SK-N-SH treated with all-trans-retinoic acid at 6 μM for 48 hours (cell line): ENCODE results near the gene NPR3.

Experiments
- ATAC-seq: fragments of 200-7000 bp; cut with Tn5 transposase; 3 replicates; pipeline ENCODE4 v1.9.1; 2020; ENCODE audit warnings: mild to moderate bottlenecking, moderate library complexity
- ARNTL ChIP-seq: fragments of 450-650 bp; formaldehyde crosslinking; IDR thresholded peaks from 2 replicates; pipeline ENCODE4 v1.5.0; 2020; ENCODE audit warnings: low read depth, mild to moderate bottlenecking, moderate library complexity, borderline replicate concordance
- BACH2 ChIP-seq: fragments of 250-450 bp; sonication (Bioruptor Pico); IDR thresholded peaks from 2 replicates; pipeline ENCODE4 v1.9.0; 2021; ENCODE audit warnings: mild to moderate bottlenecking, borderline replicate concordance
- ESRRG ChIP-seq: fragments of 250-450 bp; sonication (Bioruptor Pico); IDR thresholded peaks from 2 replicates; pipeline ENCODE4 v1.6.1; 2021; ENCODE audit warnings: mild to moderate bottlenecking
- GLIS3 ChIP-seq: fragments of 250-450 bp; sonication (Bioruptor Pico); IDR thresholded peaks from 2 replicates; pipeline ENCODE4 v1.5.0; 2020; ENCODE audit warnings: mild to moderate bottlenecking, moderate library complexity
- ISL1 ChIP-seq: fragments of 250-450 bp; sonication (Bioruptor Pico); IDR thresholded peaks from 2 replicates; pipeline ENCODE4 v2.1.2; 2022; ENCODE audit warnings: mild to moderate bottlenecking, moderate library complexity
- PATZ1 ChIP-seq: fragments of 250-450 bp; sonication (Bioruptor Pico); IDR thresholded peaks from 2 replicates; pipeline ENCODE4 v1.8.0; 2020; ENCODE audit warnings: mild to moderate bottlenecking, moderate library complexity, borderline replicate concordance
- POU6F1 ChIP-seq: fragments of 250-450 bp; sonication (Bioruptor Pico); IDR thresholded peaks from 2 replicates; pipeline ENCODE4 v1.8.0; 2021; ENCODE audit warnings: low read depth, mild to moderate bottlenecking, moderate library complexity, borderline replicate concordance
- PPARA ChIP-seq: fragments of 250-450 bp; sonication (Bioruptor Pico); IDR thresholded peaks from 2 replicates; pipeline ENCODE4 v1.5.0; 2020; ENCODE audit warnings: mild to moderate bottlenecking, borderline replicate concordance
- RARB ChIP-seq: fragments of 250-450 bp; sonication (Bioruptor Pico); IDR thresholded peaks from 2 replicates; pipeline ENCODE4 v1.8.0; 2021; ENCODE audit warnings: mild to moderate bottlenecking, moderate library complexity
- SNAI2 ChIP-seq: fragments of 250-450 bp; sonication (Bioruptor Pico); IDR thresholded peaks from 2 replicates; pipeline ENCODE4 v1.5.0; 2020; ENCODE audit warnings: mild to moderate bottlenecking, moderate library complexity
- TCF4 ChIP-seq: fragments of 250-450 bp; sonication (Bioruptor Pico); IDR thresholded peaks from 2 replicates; pipeline ENCODE4 v1.8.0; 2021; ENCODE audit warnings: mild to moderate bottlenecking, moderate library complexity, borderline replicate concordance
- TOX ChIP-seq: fragments of 250-450 bp; sonication (Bioruptor Pico); IDR thresholded peaks from 2 replicates; pipeline ENCODE4 v1.8.0; 2021; ENCODE audit warnings: mild to moderate bottlenecking, moderate library complexity, borderline replicate concordance
- ZFP3 ChIP-seq: fragments of 250-450 bp; sonication (Bioruptor Pico); IDR thresholded peaks from 2 replicates; pipeline ENCODE4 v1.5.0; 2020; ENCODE audit warnings: mild to moderate bottlenecking, moderate library complexity
- ZFP30 ChIP-seq: fragments of 450-650 bp; formaldehyde crosslinking; IDR thresholded peaks from 2 replicates; pipeline ENCODE4 v1.5.0; 2022; ENCODE audit warnings: mild to moderate bottlenecking, moderate library complexity
- ZNF565 ChIP-seq: fragments of 450-650 bp; formaldehyde crosslinking; conservative IDR thresholded peaks from 2 replicates; pipeline ENCODE4 v1.5.0; 2020; ENCODE audit warnings: low read depth, mild to moderate bottlenecking, moderate library complexity
- ZNF70 ChIP-seq: fragments of 450-650 bp; formaldehyde crosslinking; IDR thresholded peaks from 2 replicates; pipeline ENCODE4 v1.5.0; 2020; ENCODE audit warnings: mild to moderate bottlenecking, moderate library complexity
- ZNF8 ChIP-seq: fragments of 450-650 bp; formaldehyde crosslinking; IDR thresholded peaks from 2 replicates; pipeline ENCODE4 v1.5.0; 2020; ENCODE audit warnings: mild to moderate bottlenecking, moderate library complexity

Gene NPR3

GRCh38 chr5:32777222-32777621 lies 66.1 kb downstream of the NPR3 start:
- TF ChIP-seq ZFP3 (CRISPR knock-in tag), result no peak
- no peak for TF ChIP-seq RARB
- no peak for TF ChIP-seq GLIS3
- no peak for TF ChIP-seq PATZ1 (CRISPR knock-in tag)
- no peak for ATAC-seq

GRCh38 chr5:32777733-32778132 lies 66.6 kb downstream of the NPR3 start:
- TF ChIP-seq ZNF565 (CRISPR knock-in tag), result no peak
- TF ChIP-seq SNAI2 (CRISPR knock-in tag), result no peak
- no peak for TF ChIP-seq ISL1
- TF ChIP-seq TCF4, result no peak
- no peak for TF ChIP-seq POU6F1 (CRISPR knock-in tag)
- TF ChIP-seq ESRRG (CRISPR knock-in tag), result no peak
- TF ChIP-seq ZNF70 (CRISPR knock-in tag), result no peak
- TF ChIP-seq ZNF8 (CRISPR knock-in tag), result no peak
- ATAC-seq, result no peak

GRCh38 chr5:32778403-32778802 lies 67.3 kb downstream of the NPR3 start:
- no peak for ATAC-seq
- TF ChIP-seq ARNTL (CRISPR knock-in tag), result no peak
- TF ChIP-seq RARB, result no peak
- TF ChIP-seq ZNF8 (CRISPR knock-in tag), result no peak
- TF ChIP-seq POU6F1 (CRISPR knock-in tag), result no peak
- no peak for TF ChIP-seq TCF4
- TF ChIP-seq TOX (CRISPR knock-in tag), result no peak
- TF ChIP-seq PPARA, result no peak
- no peak for TF ChIP-seq ZFP30 (CRISPR knock-in tag)
- no peak for TF ChIP-seq PATZ1 (CRISPR knock-in tag)

GRCh38 chr5:32779754-32780415 lies 68.8 kb downstream of the NPR3 start:
- ATAC-seq, result peak; percentile 52
- TF ChIP-seq ZNF8 (CRISPR knock-in tag) (no peak), TOX (CRISPR knock-in tag) (no peak)

GRCh38 chr5:32780508-32780919 lies 69.4 kb downstream of the NPR3 start:
- TF ChIP-seq ZNF70 (CRISPR knock-in tag) (no peak), PPARA (no peak), BACH2 (CRISPR knock-in tag) (no peak), ZNF565 (CRISPR knock-in tag) (no peak), GLIS3 (no peak), POU6F1 (CRISPR knock-in tag) (no peak)
- peak; percentile 53 for ATAC-seq
